IMR-90 (cell line): Measurements from ENCODE around the gene MAP3K8.

Experiments used
- CEBPB ChIP-seq: IDR thresholded peaks from 2 replicates; pipeline ENCODE4 v1.6.1; 2012; ENCODE audit warnings: low read depth, low read length, improper control_type of control experiment
- CTCF ChIP-seq: conservative IDR thresholded peaks from 2 replicates; pipeline ENCODE4 v1.5.1; 2012; ENCODE audit warnings: mild to moderate bottlenecking, low read depth, low read length, improper control_type of control experiment
- POLR2A ChIP-seq: IDR thresholded peaks from 2 replicates; pipeline ENCODE4 v1.6.1; 2012; ENCODE audit warnings: mild to moderate bottlenecking, low read depth, low read length
- RFX5 ChIP-seq: IDR thresholded peaks from 2 replicates; pipeline ENCODE4 v1.8.0; 2012; ENCODE audit warnings: low read depth, mild to moderate bottlenecking, low read length, moderate library complexity
- SMC3 ChIP-seq: fragments of 150-350 bp; IDR thresholded peaks from 2 replicates; pipeline ENCODE4 v1.6.1; 2016; ENCODE audit warnings: low read depth, mild to moderate bottlenecking, antibody characterized with exemption, low read length, moderate library complexity
- TF ChIP-seq, protein P1 (sequence below): fragments of 150-350 bp; IDR thresholded peaks from 2 replicates; pipeline ENCODE4 v1.6.1; 2016; ENCODE audit warnings: low read depth, mild to moderate bottlenecking, low read length, moderate library complexity, borderline replicate concordance

DNA sequence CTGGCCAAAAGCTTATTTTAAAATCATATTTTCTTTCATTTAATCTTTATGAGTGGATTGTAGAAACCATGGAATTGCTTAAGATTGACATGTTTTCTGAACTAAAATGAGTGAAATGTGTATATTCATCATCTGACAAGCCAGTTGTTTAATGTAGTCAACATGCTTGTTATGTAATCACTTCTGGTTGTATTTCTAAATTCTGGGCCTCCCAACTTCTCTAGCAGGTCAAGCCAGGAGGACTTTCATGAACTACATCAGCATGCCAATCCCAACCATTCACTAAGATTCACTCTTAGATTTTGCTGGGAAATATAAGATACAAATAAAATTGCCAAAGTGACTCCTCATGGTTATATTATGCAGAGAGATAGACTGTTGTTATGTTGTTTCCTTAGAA lies 21.1 kb upstream of the MAP3K8 start:
- TF ChIP-seq CTCF, result no peak
- TF ChIP-seq RFX5, result no peak
- no peak for TF ChIP-seq CEBPB
- no peak for TF ChIP-seq POLR2A
- no peak for TF ChIP-seq SMC3
- TF ChIP-seq, protein P1, sequence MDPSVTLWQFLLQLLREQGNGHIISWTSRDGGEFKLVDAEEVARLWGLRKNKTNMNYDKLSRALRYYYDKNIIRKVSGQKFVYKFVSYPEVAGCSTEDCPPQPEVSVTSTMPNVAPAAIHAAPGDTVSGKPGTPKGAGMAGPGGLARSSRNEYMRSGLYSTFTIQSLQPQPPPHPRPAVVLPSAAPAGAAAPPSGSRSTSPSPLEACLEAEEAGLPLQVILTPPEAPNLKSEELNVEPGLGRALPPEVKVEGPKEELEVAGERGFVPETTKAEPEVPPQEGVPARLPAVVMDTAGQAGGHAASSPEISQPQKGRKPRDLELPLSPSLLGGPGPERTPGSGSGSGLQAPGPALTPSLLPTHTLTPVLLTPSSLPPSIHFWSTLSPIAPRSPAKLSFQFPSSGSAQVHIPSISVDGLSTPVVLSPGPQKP, result no peak
